ENCODE results near the gene KIF5C.
"Not testable (repeated sequence)": the region's sequence is repeated elsewhere in the genome, so short reads cannot be mapped to it uniquely, and the experiment has no call there.

Gene KIF5C

GRCh38 chr2:148978706-148979105 is 103.7 kb downstream of the KIF5C start:
- TF ChIP-seq PATZ1 (CRISPR knock-in tag; IDR thresholded peaks at IDR 0.05; ENCODE audit: borderline replicate concordance): no peak
- TF ChIP-seq ESRRG (CRISPR knock-in tag; IDR thresholded peaks at IDR 0.05): no peak
- TF ChIP-seq TCF4 (CRISPR knock-in tag; IDR thresholded peaks at IDR 0.05; ENCODE audit: borderline replicate concordance): 0 out of 2 replicates have a peak, but pooled peaks have one; percentile 26
- TF ChIP-seq PPARA (CRISPR knock-in tag; IDR thresholded peaks at IDR 0.05; ENCODE audit: borderline replicate concordance): no peak
- TF ChIP-seq TSHZ2 (CRISPR knock-in tag; IDR thresholded peaks at IDR 0.05): peak; percentile 33; the same call in 1 of the 2 replicates
- no peak for TF ChIP-seq RARB (CRISPR knock-in tag; IDR thresholded peaks at IDR 0.05)
- no peak for TF ChIP-seq OSR1 (CRISPR knock-in tag; IDR thresholded peaks at IDR 0.05)
- no peak for TF ChIP-seq ISL1 (CRISPR knock-in tag; IDR thresholded peaks at IDR 0.05)
- no peak for TF ChIP-seq BACH2 (CRISPR knock-in tag; IDR thresholded peaks at IDR 0.05; ENCODE audit: borderline replicate concordance)
- no peak for ATAC-seq

- ATAC-seq: no peak
- TF ChIP-seq ZNF70 (CRISPR knock-in tag; IDR thresholded peaks at IDR 0.05) (no peak), ARNTL (CRISPR knock-in tag; IDR thresholded peaks at IDR 0.05; ENCODE audit: borderline replicate concordance, low read depth) (no peak), TCF4 (CRISPR knock-in tag; IDR thresholded peaks at IDR 0.05; ENCODE audit: borderline replicate concordance) (no peak), RARB (CRISPR knock-in tag; IDR thresholded peaks at IDR 0.05) (no peak), ISL1 (CRISPR knock-in tag; IDR thresholded peaks at IDR 0.05) (no peak), CREB5 (CRISPR knock-in tag; IDR thresholded peaks at IDR 0.05; ENCODE audit: low read depth) (no peak), CSRNP3 (CRISPR knock-in tag; IDR thresholded peaks at IDR 0.05) (no peak), POU6F1 (CRISPR knock-in tag; IDR thresholded peaks at IDR 0.05; ENCODE audit: borderline replicate concordance, low read depth) (no peak), GLIS3 (CRISPR knock-in tag; IDR thresholded peaks at IDR 0.05) (no peak), ZNF8 (CRISPR knock-in tag; IDR thresholded peaks at IDR 0.05) (no peak)
Observed at GRCh38 chr2:148979164-148979918, 104.3 kb downstream of the KIF5C start.

GRCh38 chr2:148979919-148980277 is 104.9 kb downstream of the KIF5C start:
- ATAC-seq: no peak
- TF ChIP-seq ESRRG (CRISPR knock-in tag; IDR thresholded peaks at IDR 0.05) (no peak), ARNTL (CRISPR knock-in tag; IDR thresholded peaks at IDR 0.05; ENCODE audit: borderline replicate concordance, low read depth) (no peak)

- not testable (repeated sequence) for ATAC-seq
Observed at GRCh38 chr2:148980496-148980895, 105.5 kb downstream of the KIF5C start.

All from SK-N-SH treated with all-trans-retinoic acid at 6 μM for 48 hours (cell line).